PC-9 (cell line): ENCODE data around the gene GYS1. TPM values are rescaled to one million over a fixed set of nuclear protein-coding genes. Genes with fewer than 3 reads are reported as not detected.

Source experiments
- BruUV-seq: library from RNA; stranded (reverse); fragments of 400-500 nt; replicated peaks from 2 replicates; lab custom pipeline; 2021; lab: Mats Ljungman, UMichigan
- CTCF ChIA-PET: fragments of 300-600 bp; sonication (Branson Sonifier 250); formaldehyde crosslinking; loops from one replicate; lab custom pipeline; 2022; ENCODE audit warnings: antibody characterized with exemption; lab: Charles Lee
- POLR2A ChIA-PET: fragments of 300-600 bp; sonication (Branson Sonifier 250); formaldehyde crosslinking; loops from one replicate; lab custom pipeline; 2022; ENCODE audit warnings: antibody characterized with exemption; ENCODE audit not compliant: unreplicated experiment; lab: Charles Lee
- DNase-seq, 2 experiments: peaks; one replicate each; pipeline versions ENCODE4 v3.0.0 to v3.0.0-alpha.2; 2015 to 2022; ENCODE audit warnings: mixed read lengths in 1 of 2
- H2AFZ ChIP-seq: fragments of 200-600 bp; sonication (generic); 2 replicates; pipeline ENCODE4 v1.8.1; 2017; ENCODE audit warnings: antibody characterized with exemption
- H3F3A ChIP-seq: fragments of 200-600 bp; sonication (generic); 2 replicates; pipeline ENCODE4 v1.8.1; 2017; ENCODE audit warnings: antibody characterized with exemption, mild to moderate bottlenecking, low read depth; ENCODE audit not compliant: insufficient read depth
- H3K27ac ChIP-seq: fragments of 200-600 bp; sonication (generic); 2 replicates; pipeline ENCODE4 v1.6.1; 2016; ENCODE audit warnings: mixed run types
- H3K27me3 ChIP-seq: fragments of 200-600 bp; sonication (generic); 2 replicates; pipeline ENCODE4 v1.6.1; 2016; ENCODE audit warnings: low read depth, mixed run types; ENCODE audit not compliant: insufficient read depth
- H3K36me3 ChIP-seq: fragments of 200-600 bp; sonication (generic); 2 replicates; pipeline ENCODE4 v1.6.1; 2016; ENCODE audit warnings: low read depth, mixed run types
- H3K4me1 ChIP-seq: fragments of 200-600 bp; sonication (generic); replicated peaks from 2 replicates; pipeline ENCODE4 v1.6.1; 2016; ENCODE audit warnings: mixed run types; ENCODE audit not compliant: insufficient read depth
- H3K4me2 ChIP-seq: fragments of 200-600 bp; sonication (generic); 2 replicates; pipeline ENCODE4 v1.6.1; 2017; ENCODE audit warnings: mixed run types
- H3K4me3 ChIP-seq: fragments of 200-600 bp; sonication (generic); 2 replicates; pipeline ENCODE4 v1.6.1; 2016; ENCODE audit warnings: mixed run types
- H3K79me2 ChIP-seq: fragments of 200-600 bp; sonication (generic); 2 replicates; pipeline ENCODE4 v1.6.1; 2017; ENCODE audit warnings: low read depth, mixed run types
- H3K9me2 ChIP-seq: fragments of 200-600 bp; sonication (generic); 2 replicates; pipeline ENCODE4 v1.8.1; 2017; ENCODE audit warnings: mild to moderate bottlenecking; ENCODE audit not compliant: insufficient read depth
- H3K9me3 ChIP-seq: fragments of 200-600 bp; sonication (generic); 2 replicates; pipeline ENCODE4 v1.8.1; 2016; ENCODE audit warnings: low read depth; ENCODE audit not compliant: insufficient read depth
- H4K20me1 ChIP-seq: fragments of 200-600 bp; sonication (generic); 2 replicates; pipeline ENCODE4 v1.8.1; 2017; ENCODE audit not compliant: insufficient read depth
- CTCF ChIP-seq: fragments of 200-600 bp; sonication (generic); conservative IDR thresholded peaks from 2 replicates; pipeline ENCODE4 v1.6.1; 2017; ENCODE audit warnings: mixed run types, antibody characterized with exemption, mild to moderate bottlenecking, moderate library complexity
- EZH2 ChIP-seq: fragments of 200-600 bp; sonication (generic); IDR thresholded peaks from 2 replicates; pipeline ENCODE4 v1.8.0; 2017; ENCODE audit warnings: antibody characterized with exemption, low read depth
- intact Hi-C: fragments of 100-400 bp; cut with micrococcal nuclease; formaldehyde crosslinking; loops from one replicate; pipeline ENCODE4 v1.10.0; 2022; ENCODE audit not compliant: unreplicated experiment
- total RNA-seq: library from RNA; stranded (reverse); gene quantifications from 2 replicates; pipeline ENCODE4 v1.2.3, GENCODE V29; 2021

GYS1 gene
- total RNA-seq, 1 experiment from 2014 or later: 54.2 TPM

GRCh38 chr19:48950159-48950558, 43.0 kb downstream of the GYS1 start:
- ChIA-PET CTCF (interaction anchor here (0.5 kb wide), 1 partner anchor 54 kb away, joined by 3 read pairs; no protein-coding TSS in a partner anchor), POLR2A (no interaction called here)
- no peak overlapping the region for H3K27ac ChIP-seq
- no peak overlapping the region for H3K4me2 ChIP-seq
- no peaks in the 10 kb centered on the region for H3K4me1 ChIP-seq
- H3K27me3 ChIP-seq: no peaks in the 10 kb centered on the region
- peaks cover 13% of the 10 kb centered on the region; the same call in 1 of the 2 replicates for H3F3A ChIP-seq
- no peak for DNase-seq
- no peaks in the 10 kb centered on the region for H3K9me3 ChIP-seq
- no TSS peak for BruUV-seq
- peaks cover 4% of the 10 kb centered on the region for H3K79me2 ChIP-seq
- H3K9me2 ChIP-seq: no peaks in the 10 kb centered on the region
- no peak for TF ChIP-seq EZH2
- no peak for TF ChIP-seq CTCF
- no peak overlapping the region for H2AFZ ChIP-seq
- no peak overlapping the region for H3K4me3 ChIP-seq
- no peaks in the 10 kb centered on the region for H3K36me3 ChIP-seq
- intact Hi-C loops: no loop called here
- no peaks in the 10 kb centered on the region for H4K20me1 ChIP-seq

GRCh38 chr19:48947258-48947542, 45.9 kb downstream of the GYS1 start:
- no peaks in the 10 kb centered on the region for H3K27me3 ChIP-seq
- no peak for DNase-seq
- H3K27ac ChIP-seq: no peak overlapping the region
- no peaks in the 10 kb centered on the region for H3K9me3 ChIP-seq
- no peaks in the 10 kb centered on the region for H3K36me3 ChIP-seq
- TF ChIP-seq CTCF (no peak), EZH2 (no peak)
- no peak overlapping the region for H3K4me2 ChIP-seq
- intact Hi-C loops: no loop called here
- BruUV-seq: no TSS peak
- no peak overlapping the region for H3K4me3 ChIP-seq
- ChIA-PET POLR2A (interaction anchor here (0.6 kb wide), 1 partner anchor 46 kb away, joined by 12 read pairs; the partner anchor contains the start of gene GYS1), CTCF (no interaction called here)
- H4K20me1 ChIP-seq: no peaks in the 10 kb centered on the region
- peaks cover 14% of the 10 kb centered on the region; the same call in 1 of the 2 replicates for H3F3A ChIP-seq
- H3K9me2 ChIP-seq: no peaks in the 10 kb centered on the region
- H2AFZ ChIP-seq: no peak overlapping the region
- no peaks in the 10 kb centered on the region for H3K4me1 ChIP-seq
- no peaks in the 10 kb centered on the region for H3K79me2 ChIP-seq

- no peaks in the 10 kb centered on the region for H4K20me1 ChIP-seq
- H3K4me3 ChIP-seq: no peak overlapping the region
- no peak for DNase-seq
- no peaks in the 10 kb centered on the region for H3K9me3 ChIP-seq
- H2AFZ ChIP-seq: no peak overlapping the region
- no peaks in the 10 kb centered on the region for H3K27me3 ChIP-seq
- peaks cover 14% of the 10 kb centered on the region; the same call in 1 of the 2 replicates for H3F3A ChIP-seq
- H3K27ac ChIP-seq: no peak overlapping the region
- intact Hi-C loops: no loop called here
- no peaks in the 10 kb centered on the region for H3K4me1 ChIP-seq
- H3K79me2 ChIP-seq: no peaks in the 10 kb centered on the region
- no TSS peak for BruUV-seq
- TF ChIP-seq EZH2 (no peak), CTCF (no peak)
- CTCF ChIA-PET: interaction anchor here (1.1 kb wide), 1 partner anchor 24 kb away, joined by 4 read pairs; no protein-coding TSS in a partner anchor
- H3K9me2 ChIP-seq: no peaks in the 10 kb centered on the region
- H3K36me3 ChIP-seq: no peaks in the 10 kb centered on the region
- POLR2A ChIA-PET: no interaction called here
- no peak overlapping the region for H3K4me2 ChIP-seq
Observed at GRCh38 chr19:48946463-48947257, 46.4 kb downstream of the GYS1 start.
